ENCODE results near the gene PDIK1L. TPM values are rescaled to one million over a fixed set of nuclear protein-coding genes. Genes with fewer than 3 reads are reported as not detected.

PDIK1L gene
- total RNA-seq = 1 to 10 TPM; 5.4 to 9.0 (median 7.1) TPM

DNA sequence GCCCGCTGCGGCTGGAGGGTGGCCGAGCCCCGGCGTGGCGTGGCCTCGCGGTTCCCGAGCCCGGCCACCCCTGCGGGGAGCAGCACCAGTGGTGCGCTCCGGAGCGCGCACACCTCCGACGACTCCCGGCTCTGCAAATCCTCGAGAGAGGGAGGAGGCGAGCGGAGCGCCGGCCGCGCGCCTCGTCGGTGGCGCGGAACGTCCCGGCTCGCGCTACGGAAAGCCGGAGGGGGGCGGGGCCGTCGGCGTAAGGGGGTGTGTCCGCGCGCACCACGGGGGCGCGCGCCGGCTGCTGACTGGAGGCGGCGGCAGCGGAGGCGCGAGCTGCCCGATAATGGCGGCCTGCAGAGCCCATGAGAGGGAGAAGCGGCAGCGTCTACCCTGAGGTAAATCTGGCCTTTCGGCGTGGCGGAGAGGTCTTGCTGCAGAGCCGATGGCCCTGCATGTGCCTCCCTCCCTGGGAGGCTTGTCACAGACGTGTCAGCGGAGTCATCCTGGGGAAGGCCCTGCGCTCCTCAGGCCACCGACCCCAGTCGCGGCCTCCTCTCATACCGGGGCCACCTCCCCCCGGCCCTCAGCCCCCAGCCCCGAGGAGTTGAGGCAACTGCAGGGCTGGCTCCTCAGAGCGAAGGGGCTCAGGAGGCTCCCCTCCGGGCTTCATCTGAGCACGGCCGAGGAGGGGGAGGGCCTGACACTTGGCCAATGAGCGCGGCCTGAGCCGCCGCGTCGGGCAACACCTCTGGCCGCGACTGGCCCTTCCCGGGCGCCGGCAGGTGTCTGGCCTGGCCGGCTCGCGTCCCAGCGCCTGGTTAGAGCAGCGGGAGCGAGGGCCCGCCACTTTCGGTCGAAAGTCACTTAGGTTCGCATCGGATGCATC, at the start of gene PDIK1L:
Gene PDIK1L, plus strand, starts transcription at position 295 of the 877 bp plus-strand sequence. CDS start 2,485 bp downstream, outside the sequence.
- H3K27ac ChIP-seq = peak within 1 kb of the TSS; percentile 80 to 94 (median 89)
- no peaks in the 10 kb centered on the region for H3K27me3 ChIP-seq
- H3K4me1 ChIP-seq = peaks cover 0 to 37% (median 10%) of the 10 kb centered on the region in 4 donors
- H3K4me3 ChIP-seq = peak within 1 kb of the TSS; percentile 77 to 96 (median 86)
- TF ChIP-seq EP300 (IDR thresholded peaks at IDR 0.05) (peak in 1 of 2 donors; percentile 77), POLR2A (IDR thresholded peaks at IDR 0.05) (peak; percentile 39 to 62)
- TF ChIP-seq, protein P1, sequence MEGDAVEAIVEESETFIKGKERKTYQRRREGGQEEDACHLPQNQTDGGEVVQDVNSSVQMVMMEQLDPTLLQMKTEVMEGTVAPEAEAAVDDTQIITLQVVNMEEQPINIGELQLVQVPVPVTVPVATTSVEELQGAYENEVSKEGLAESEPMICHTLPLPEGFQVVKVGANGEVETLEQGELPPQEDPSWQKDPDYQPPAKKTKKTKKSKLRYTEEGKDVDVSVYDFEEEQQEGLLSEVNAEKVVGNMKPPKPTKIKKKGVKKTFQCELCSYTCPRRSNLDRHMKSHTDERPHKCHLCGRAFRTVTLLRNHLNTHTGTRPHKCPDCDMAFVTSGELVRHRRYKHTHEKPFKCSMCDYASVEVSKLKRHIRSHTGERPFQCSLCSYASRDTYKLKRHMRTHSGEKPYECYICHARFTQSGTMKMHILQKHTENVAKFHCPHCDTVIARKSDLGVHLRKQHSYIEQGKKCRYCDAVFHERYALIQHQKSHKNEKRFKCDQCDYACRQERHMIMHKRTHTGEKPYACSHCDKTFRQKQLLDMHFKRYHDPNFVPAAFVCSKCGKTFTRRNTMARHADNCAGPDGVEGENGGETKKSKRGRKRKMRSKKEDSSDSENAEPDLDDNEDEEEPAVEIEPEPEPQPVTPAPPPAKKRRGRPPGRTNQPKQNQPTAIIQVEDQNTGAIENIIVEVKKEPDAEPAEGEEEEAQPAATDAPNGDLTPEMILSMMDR (IDR thresholded peaks at IDR 0.05) = peak in 1 of 5 experiments; percentile 56
- peak; percentile 85 for DNase-seq (ENCODE audit: low spot score in 2 of 2)
- H3K9me3 ChIP-seq = no peaks in the 10 kb centered on the region
- H3K36me3 ChIP-seq = peaks cover 0 to 25% (median 0%) of the 10 kb centered on the region in 3 donors
- WGBS, 2 donors = 0% methylated on average over 20 of the region's 96 CpGs; no CpG with 5 or more reads in 1 of the 2 donors

DNA sequence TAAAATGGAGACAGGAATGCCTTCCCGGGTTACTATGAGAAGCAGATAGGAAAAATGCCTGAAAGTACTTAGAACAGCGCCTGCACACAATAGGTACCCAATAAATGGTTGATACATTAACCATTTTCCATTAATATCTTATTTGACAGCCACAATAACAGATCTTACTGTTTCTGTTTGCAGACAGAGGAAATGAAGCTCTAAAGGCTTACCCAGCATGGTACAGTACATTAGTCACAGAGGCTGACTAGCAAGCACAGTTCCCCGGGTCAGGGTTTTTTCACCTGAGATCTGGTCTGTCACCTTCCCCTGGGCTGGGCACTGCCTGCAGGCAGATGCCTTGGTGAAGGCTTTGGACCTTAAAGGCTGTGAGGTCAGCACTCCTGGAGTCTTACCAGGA, 47.1 kb upstream of the PDIK1L start:
- DNase-seq (ENCODE audit: low spot score in 2 of 2) = no peak
- Histone ChIP-seq H3K36me3 (no peaks in the 10 kb centered on the region), H3K4me1 (no peaks in the 10 kb centered on the region), H3K4me3 (no peak overlapping the region), H3K27me3 (peaks cover 0 to 26% of the 10 kb centered on the region in 2 donors), H3K9me3 (no peaks in the 10 kb centered on the region), H3K27ac (no peak overlapping the region)
- TF ChIP-seq EP300 (IDR thresholded peaks at IDR 0.05) (no peak), POLR2A (IDR thresholded peaks at IDR 0.05) (no peak)
- TF ChIP-seq, protein P1 (IDR thresholded peaks at IDR 0.05) = no peak
- 84 to 88% methylated on average over 3 of the region's 3 CpGs for WGBS, 2 donors

DNA sequence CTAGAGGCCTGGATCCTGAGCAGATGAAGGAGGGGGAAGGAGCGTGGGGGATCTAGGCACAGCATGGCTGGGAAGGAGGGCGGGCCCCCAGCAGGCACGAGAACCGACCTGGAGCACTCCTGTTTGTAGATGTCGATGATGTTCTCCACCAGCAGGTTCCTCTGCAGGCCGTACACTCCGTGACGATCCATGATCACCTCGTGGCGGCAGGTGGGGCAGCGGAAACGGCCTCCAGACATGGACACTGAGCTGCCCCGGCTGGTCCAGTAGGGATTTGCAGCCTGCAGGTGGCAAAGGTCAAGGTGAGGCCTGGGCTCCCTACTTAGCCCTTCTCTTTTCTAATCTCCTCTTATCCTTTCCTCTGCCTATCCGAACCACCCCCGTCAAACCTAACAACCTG, 45.5 kb upstream of the PDIK1L start:
- H3K4me3 ChIP-seq = no peak overlapping the region
- no peak overlapping the region for H3K27ac ChIP-seq
- no peaks in the 10 kb centered on the region for H3K36me3 ChIP-seq
- H3K27me3 ChIP-seq = peaks cover 0 to 34% of the 10 kb centered on the region in 2 donors
- no peaks in the 10 kb centered on the region for H3K9me3 ChIP-seq
- no peaks in the 10 kb centered on the region for H3K4me1 ChIP-seq
- TF ChIP-seq POLR2A (IDR thresholded peaks at IDR 0.05) (no peak), EP300 (IDR thresholded peaks at IDR 0.05) (no peak)
- TF ChIP-seq, protein P1 (IDR thresholded peaks at IDR 0.05) = no peak
- no peak for DNase-seq (ENCODE audit: low spot score in 2 of 2)
- 87 to 90% methylated on average over 14 to 15 of the region's 15 CpGs for WGBS, 2 donors

DNA sequence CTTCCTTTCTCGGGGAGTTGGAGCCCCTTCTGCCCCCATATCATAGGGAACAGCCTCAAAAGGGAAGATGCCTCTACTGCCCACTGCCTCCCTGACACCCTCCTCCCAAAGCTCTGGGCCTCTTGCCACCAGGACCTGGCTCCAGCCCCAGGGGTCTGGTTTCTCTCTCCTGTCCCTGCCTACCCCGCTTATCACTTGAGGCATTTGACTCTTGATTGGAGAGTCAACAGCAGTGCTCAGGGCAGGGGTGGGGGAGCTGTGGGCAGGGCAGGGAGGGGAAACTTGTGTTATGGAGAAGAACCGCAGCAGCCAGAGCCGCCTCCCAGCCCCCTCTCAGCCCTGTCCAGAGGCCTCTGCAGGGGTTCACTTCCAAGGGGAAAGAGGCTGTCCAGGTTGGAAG, 44.8 kb upstream of the PDIK1L start:
- H3K27me3 ChIP-seq = peaks cover 0 to 41% of the 10 kb centered on the region in 2 donors
- H3K9me3 ChIP-seq = no peaks in the 10 kb centered on the region
- WGBS, 2 donors = 67 to 72% methylated on average over 4 of the region's 4 CpGs
- H3K27ac ChIP-seq = no peak overlapping the region
- no peak overlapping the region for H3K4me3 ChIP-seq
- DNase-seq (ENCODE audit: low spot score in 2 of 2) = no peak
- no peaks in the 10 kb centered on the region for H3K36me3 ChIP-seq
- TF ChIP-seq POLR2A (IDR thresholded peaks at IDR 0.05) = no peak
- no peak for TF ChIP-seq EP300 (IDR thresholded peaks at IDR 0.05)
- TF ChIP-seq, protein P1 (IDR thresholded peaks at IDR 0.05) = no peak
- no peaks in the 10 kb centered on the region for H3K4me1 ChIP-seq

DNA sequence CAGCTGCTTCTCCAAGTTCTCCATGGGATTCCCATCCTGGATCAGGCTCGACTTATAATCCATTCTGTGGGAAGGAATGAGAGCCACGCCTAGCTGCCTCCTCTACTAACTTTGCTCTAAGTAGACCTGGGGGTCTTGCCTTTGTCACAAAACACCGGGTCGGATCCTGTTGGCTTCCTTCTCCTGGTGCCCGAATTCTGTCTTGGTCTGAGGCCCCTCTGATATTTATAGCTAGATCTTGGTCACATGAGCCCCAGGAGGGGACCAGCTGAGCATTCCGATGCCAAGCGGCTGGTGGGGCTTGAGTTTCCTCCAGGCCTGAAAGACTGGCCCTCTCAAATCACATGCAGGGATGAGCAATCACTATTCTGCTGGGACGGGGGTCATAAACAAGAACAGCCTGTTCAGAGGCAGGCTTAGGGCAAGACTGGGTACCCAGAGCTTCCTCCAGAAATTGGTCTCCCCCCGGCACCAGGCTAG, 44.2 kb upstream of the PDIK1L start, which contains the start of gene TRIM63:
Gene TRIM63, minus strand, starts transcription at position 199 of the 480 bp plus-strand sequence. Its CDS starts 136 bp downstream, at position 63.
- H3K4me1 ChIP-seq = no peaks in the 10 kb centered on the region
- no peak within 1 kb of the TSS for H3K27ac ChIP-seq
- peaks cover 0 to 45% of the 10 kb centered on the region in 2 donors for H3K27me3 ChIP-seq
- no peaks in the 10 kb centered on the region for H3K36me3 ChIP-seq
- no peak for DNase-seq (ENCODE audit: low spot score in 2 of 2)
- H3K9me3 ChIP-seq = no peaks in the 10 kb centered on the region
- TF ChIP-seq, protein P1 (IDR thresholded peaks at IDR 0.05) = no peak
- TF ChIP-seq POLR2A (IDR thresholded peaks at IDR 0.05) = no peak
- no peak for TF ChIP-seq EP300 (IDR thresholded peaks at IDR 0.05)
- 53 to 56% methylated on average over 9 of the region's 9 CpGs for WGBS, 2 donors
- H3K4me3 ChIP-seq = no peak within 1 kb of the TSS

Data from tibial nerve (tissue), 4 donors.